Activated CD8-positive, alpha-beta memory T cell treated with anti-CD3 and anti-CD28 coated beads for 4 hours (primary cell): ENCODE results near the gene DHRS9.

ENCODE experiments used
- DNase-seq, 2 donors: peaks; one replicate each; pipeline ENCODE4 v3.0.0-alpha.2; 2020; ENCODE audit warnings: low read depth in 2 of 2

Gene DHRS9

GRCh38 chr2:169065864-169066517, 3.4 kb upstream of the DHRS9 start:
- no peak for DNase-seq

GRCh38 chr2:169066897-169067296, 2.5 kb upstream of the DHRS9 start:
- no peak for DNase-seq

- no peak for DNase-seq
Measured at GRCh38 chr2:169069833-169070232, 470 bp downstream of the DHRS9 start.

- no peak for DNase-seq
Measured at GRCh38 chr2:169071455-169071854, 2.1 kb downstream of the DHRS9 start.

- no peak for DNase-seq
Measured at GRCh38 chr2:169072163-169072925, 3.0 kb downstream of the DHRS9 start.

- DNase-seq = no peak
Measured at GRCh38 chr2:169073211-169073962, 4.0 kb downstream of the DHRS9 start.

GRCh38 chr2:169073963-169074751, 4.8 kb downstream of the DHRS9 start:
- DNase-seq = no peak

GRCh38 chr2:169077674-169078240, 8.4 kb downstream of the DHRS9 start:
- DNase-seq = no peak

GRCh38 chr2:169080250-169081069, 11.1 kb downstream of the DHRS9 start:
- DNase-seq = no peak

GRCh38 chr2:169081551-169081950, 12.2 kb downstream of the DHRS9 start:
- no peak for DNase-seq

GRCh38 chr2:169082995-169083394, 13.6 kb downstream of the DHRS9 start:
- DNase-seq = no peak

- no peak for DNase-seq
Measured at GRCh38 chr2:169086893-169087467, 17.6 kb downstream of the DHRS9 start.

GRCh38 chr2:169087757-169088379, 18.5 kb downstream of the DHRS9 start:
- no peak for DNase-seq

- DNase-seq = no peak
Measured at GRCh38 chr2:169089182-169089581, 19.8 kb downstream of the DHRS9 start.

- DNase-seq = no peak
Measured at GRCh38 chr2:169090133-169090820, 20.9 kb downstream of the DHRS9 start.

GRCh38 chr2:169091256-169091655, 21.9 kb downstream of the DHRS9 start:
- DNase-seq = no peak

GRCh38 chr2:169091761-169092519, 22.6 kb downstream of the DHRS9 start:
- no peak for DNase-seq

GRCh38 chr2:169093535-169093934, 24.2 kb downstream of the DHRS9 start:
- DNase-seq = no peak
